HG03103 (cell line): ENCODE measurements around the gene TRIM16.
A peak's percentile ranks its signal among the peaks of the same experiment; 100 is the strongest.
"Not testable (repeated sequence)": the region's sequence is repeated elsewhere in the genome, so short reads cannot be mapped to it uniquely, and the experiment has no call there.

Experiments used
- ATAC-seq: cut with Tn5 transposase; IDR thresholded peaks from one replicate; pipeline ENCODE4 v1.9.1; 2021; ENCODE audit warnings: low read depth; ENCODE audit not compliant: unreplicated experiment

TRIM16 gene

DNA sequence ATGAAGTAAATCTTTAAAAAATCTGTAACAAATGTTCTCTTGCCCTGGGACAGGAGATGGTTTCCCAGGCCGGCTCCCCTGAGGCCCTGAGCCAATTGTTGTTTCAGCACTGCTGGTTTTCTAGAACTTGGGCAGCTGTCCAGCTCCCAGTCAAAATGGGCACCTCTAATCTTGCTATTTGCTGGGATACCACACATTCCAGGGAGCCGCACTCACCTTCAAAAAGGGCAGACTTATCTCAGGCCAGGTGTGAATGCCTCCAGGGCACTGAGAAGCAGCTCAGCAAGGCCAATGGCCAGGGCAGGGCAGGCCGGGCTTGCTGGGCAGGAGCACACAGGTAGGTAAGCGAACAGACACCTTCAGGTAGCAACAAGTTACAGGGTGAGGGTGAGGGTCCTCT, 24.4 kb downstream of the TRIM16 start:
- no peak for ATAC-seq

- no peak for ATAC-seq
Measured at GRCh38 chr17:15659236-15659635, 24.9 kb downstream of the TRIM16 start.

GRCh38 chr17:15658296-15658695, 25.8 kb downstream of the TRIM16 start:
- no peak for ATAC-seq

DNA sequence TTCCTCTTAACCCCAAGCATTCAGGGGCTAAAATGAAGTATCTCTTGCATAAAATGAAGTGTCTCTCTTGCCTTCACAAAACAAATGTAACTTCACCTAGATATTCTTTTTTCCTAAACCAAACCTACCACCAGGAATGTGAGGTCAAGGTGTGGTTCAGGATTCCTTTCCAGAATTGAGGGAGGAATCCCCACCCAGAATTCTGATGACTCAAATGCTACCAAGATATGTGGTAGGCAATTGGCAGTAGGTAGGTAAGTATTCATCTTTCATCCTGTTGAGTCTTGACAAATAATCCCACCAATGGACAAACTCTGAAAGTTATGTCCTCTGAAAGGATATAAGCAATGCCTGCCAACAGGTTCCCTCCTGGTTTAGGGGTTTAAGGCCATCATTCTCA, 26.2 kb downstream of the TRIM16 start:
- no peak for ATAC-seq

DNA sequence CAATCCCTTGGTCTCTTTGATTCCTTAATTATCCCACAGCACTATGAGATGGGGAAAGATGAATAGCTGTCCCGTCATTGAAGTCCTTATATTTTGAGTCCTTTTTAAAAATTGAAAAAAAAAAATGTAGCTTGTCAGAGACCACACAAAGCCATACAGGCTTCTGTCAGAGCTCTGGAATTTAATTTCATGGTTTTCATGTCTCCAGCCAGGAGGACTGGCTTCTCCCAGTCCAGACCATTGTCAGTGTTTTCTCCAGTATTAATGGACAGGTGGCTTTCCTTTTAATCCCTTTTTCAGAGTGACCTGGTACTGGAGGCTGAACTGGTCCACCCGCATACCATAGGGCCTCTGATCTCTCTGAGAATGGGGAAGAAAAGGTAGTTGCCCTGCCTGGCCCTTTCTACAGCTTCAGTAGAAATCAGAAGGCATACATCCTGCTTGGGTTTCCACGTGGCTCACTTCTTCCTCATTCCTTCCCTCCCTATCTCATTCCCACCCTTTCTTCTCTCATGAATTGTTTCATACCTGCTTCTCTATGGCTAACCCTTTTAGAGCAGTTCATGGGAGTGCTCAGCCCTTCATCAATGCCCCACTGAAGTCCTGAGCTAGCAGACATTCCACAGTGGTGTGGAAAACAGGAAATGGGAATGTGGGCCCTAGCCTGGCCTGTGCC, 29.1 kb downstream of the TRIM16 start:
- no peak for ATAC-seq

GRCh38 chr17:15654401-15654800, 29.7 kb downstream of the TRIM16 start:
- not testable (repeated sequence) for ATAC-seq

DNA sequence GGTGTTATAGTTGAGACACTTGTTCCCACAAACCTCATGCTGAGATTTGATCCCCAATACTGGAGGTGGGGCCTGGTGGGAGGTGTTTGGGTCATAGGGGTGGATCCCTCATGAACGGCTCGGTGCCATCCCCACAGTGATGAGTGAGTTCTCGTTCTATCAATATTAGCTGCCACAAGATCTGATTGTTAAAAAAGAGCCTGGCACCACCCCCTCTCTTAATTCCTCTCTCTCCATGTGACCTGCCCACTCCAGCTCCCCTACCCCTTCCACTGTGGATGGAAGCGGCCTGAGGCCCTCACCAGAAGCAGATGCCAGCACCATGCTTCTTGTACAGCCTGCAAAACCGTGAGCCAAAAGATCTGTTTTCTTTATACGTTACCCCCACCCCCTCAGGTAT, 31.2 kb downstream of the TRIM16 start:
- no peak for ATAC-seq

DNA sequence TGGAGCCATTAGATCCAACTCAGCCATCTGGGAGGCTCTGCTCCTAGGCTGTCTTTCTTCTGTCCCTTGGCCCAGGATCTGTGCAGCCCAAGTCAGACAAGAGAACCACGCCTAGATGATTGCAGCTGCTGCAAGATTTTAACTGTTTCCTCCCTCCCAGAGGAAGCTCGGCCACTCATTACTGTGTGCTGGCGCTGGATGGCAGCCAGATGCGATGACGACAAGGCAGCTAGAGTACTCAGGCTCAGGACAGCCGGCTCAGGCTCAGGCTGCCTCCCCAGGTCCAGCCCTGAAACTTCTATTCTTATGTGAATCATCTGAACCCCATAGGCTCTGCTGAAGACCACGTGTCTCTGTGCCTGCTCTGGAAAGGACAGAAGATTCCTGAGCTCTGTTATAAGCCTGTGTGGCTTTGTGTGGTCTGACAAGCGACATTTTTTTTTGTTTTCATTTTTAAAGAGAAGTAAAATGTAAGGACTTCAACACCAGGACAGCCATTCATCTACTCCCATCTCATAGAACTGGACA, 32.5 kb downstream of the TRIM16 start:
- ATAC-seq = peak; percentile 90

GRCh38 chr17:15650741-15651582, 33.1 kb downstream of the TRIM16 start:
- ATAC-seq = no peak

- ATAC-seq = no peak
Measured at GRCh38 chr17:15649861-15650421, 34.2 kb downstream of the TRIM16 start.

- no peak for ATAC-seq
Measured at GRCh38 chr17:15648386-15648785, 35.7 kb downstream of the TRIM16 start.

DNA sequence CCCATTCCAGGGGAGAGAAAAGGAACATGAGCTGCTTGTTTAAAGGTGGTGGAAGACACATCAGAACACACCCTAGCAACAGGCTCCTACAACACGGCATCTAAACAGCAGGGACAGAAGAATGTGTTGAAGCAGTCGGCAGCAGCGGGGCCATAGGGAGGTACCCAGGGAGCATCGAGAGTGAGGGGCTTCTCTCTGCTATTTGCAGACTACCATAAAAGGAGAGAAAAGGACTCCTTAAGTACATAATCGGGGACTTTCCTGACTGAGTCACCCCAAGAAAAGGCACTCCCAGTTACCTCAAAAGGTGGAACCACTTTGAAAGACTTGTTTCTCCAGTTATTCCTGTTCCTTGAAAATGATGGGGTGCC, 38.2 kb downstream of the TRIM16 start:
- ATAC-seq = not testable (repeated sequence)

GRCh38 chr17:15645099-15645941, 38.8 kb downstream of the TRIM16 start:
- ATAC-seq = not testable (repeated sequence)

DNA sequence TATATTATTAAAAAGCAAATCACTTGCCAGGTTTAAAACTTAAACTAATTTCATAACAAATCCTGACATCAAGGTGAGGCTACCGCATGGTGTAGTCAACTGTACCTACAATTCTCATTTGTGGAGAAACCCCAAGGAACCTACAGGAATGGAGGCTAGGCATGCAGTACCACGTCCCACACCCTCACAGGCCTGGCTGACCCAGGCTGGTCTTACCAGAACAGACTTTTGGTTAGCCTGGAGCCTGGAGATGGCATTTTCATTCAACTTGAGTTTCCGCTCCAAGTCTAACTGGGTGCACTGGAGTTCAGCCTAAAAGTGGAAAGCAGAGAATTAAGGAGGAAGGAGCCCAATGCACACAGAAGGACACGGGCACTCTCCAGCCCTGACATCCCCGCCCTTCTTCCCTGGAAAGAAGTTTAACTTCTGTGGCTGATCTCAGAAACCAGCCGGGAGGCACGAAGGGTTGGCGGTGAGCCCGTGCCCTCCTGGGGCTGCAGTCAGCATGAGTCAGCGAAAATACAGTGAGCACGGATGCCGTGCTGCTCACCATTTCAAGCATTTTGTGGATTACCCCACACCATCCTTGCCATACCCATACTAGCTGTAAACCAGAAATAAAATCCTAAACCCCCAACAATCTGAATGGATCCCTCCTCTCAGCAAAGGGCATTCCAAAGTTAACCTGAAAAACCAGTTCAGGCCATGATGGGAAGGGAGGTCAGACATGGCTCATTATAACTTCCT, 41.4 kb downstream of the TRIM16 start:
- ATAC-seq = not testable (repeated sequence)

- not testable (repeated sequence) for ATAC-seq
Measured at GRCh38 chr17:15642014-15642413, 42.1 kb downstream of the TRIM16 start.

DNA sequence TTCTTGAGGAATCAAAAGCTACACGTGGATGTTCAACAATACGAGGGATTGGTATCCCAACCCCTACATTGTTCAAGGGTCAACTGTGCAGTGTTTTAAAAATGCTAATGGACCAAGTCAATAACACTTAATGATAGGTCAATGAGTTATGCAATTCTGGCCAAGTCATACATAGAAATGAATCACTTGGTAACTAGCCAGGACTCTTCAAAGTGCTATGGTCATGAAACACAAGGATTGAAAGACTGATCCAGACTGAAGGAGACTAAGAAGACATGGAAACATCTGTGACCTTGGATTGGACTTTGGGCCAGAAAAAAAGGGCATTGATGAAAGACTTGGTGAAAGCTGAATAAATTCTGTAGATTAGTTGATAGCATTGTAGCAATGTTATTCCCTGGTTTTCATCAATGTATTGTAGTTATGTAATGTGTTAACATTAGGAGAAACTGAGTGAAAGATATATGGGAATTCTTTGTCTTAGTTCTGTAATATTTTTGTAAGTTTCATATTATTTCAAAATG, 53.1 kb downstream of the TRIM16 start:
- ATAC-seq = not testable (repeated sequence)

GRCh38 chr17:15629991-15630390, 54.1 kb downstream of the TRIM16 start:
- ATAC-seq = not testable (repeated sequence)

DNA sequence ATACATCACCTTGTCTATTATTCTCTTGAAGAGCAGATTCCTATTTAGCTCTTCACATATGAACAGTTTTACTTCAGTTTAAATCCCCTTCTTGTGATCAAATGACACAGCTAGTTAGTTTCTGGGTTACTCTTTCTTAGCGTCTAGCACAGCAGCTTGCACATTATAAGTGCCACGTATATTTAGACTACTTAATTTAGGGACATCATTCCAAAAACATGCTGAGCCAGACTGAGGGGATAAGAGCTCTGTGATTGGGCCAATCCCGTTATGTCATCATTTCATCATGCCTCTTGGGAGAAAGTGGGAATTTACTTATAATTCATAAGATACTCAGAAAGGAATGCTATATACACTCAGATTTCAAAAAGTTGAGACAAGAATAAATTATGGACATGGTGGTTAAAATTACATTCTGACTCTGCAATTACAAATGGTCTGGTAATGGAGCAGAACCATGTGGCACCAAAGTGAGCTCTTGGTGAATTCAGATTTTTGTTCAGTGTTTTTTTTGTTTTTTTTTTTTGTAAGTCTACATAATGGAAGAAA, 60.4 kb downstream of the TRIM16 start:
- not testable (repeated sequence) for ATAC-seq

DNA sequence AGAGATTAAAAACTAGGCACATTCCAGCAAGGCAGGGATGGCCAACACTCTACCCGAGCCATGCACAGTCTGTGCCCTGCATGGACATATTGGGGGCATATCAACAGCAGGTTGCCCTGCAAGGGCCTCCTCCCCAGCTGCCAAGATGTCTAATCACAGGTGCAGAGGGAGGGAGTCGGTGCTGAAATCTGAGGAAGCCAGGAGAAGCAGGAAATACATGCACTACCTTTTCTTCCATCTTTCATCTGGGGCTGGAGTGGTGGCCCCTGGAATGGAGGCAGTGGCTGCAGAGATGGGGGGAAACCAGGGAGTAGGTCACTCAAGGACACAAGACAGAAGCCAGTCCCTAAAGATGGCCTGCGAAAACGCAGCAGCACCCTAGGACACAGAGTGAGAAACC, 60.9 kb downstream of the TRIM16 start:
- not testable (repeated sequence) for ATAC-seq
